A549 (cell line): ENCODE results near the gene ZNF92. TPM values are rescaled to one million over a fixed set of nuclear protein-coding genes. Genes with fewer than 3 reads are reported as not detected.

Experiments
- ATAC-seq, 2 experiments: fragments of 200-7000 bp in 1 of 2; fragments of >200 bp in 1 of 2; cut with Nextera tagmentation in 1 of 2; cut with Tn5 transposase in 1 of 2; 3 replicates each; pipeline versions ENCODE4 v1.8.0 to v1.9.1; 2018 to 2020; ENCODE audit warnings: mild to moderate bottlenecking in 1 of 2, moderate library complexity in 1 of 2
- CTCF ChIA-PET: fragments of 300-600 bp; sonication (Branson Sonifier 250); formaldehyde crosslinking; extraction: SDS; loops from one replicate; lab custom pipeline; 2021; ENCODE audit warnings: antibody characterized with exemption, inconsistent platforms; lab: Yijun Ruan, JAX
- POLR2A ChIA-PET: fragments of 350-600 bp; formaldehyde crosslinking; extraction: SDS; loops from one replicate; lab custom pipeline; 2021; ENCODE audit warnings: antibody characterized with exemption, inconsistent platforms; lab: Yijun Ruan, JAX
- DNase-seq, 2 experiments: peaks; one replicate each; pipeline versions ENCODE4 v3.0.0 to v3.0.0-alpha.2; 2011 to 2016; ENCODE audit warnings: low read depth in 1 of 2, low spot score in 1 of 2
- FAIRE-seq: peaks from 2 replicates; lab custom pipeline; 2011; peaks lifted over from hg19 to GRCh38; lab: Jason Lieb, UNC
- H3K27ac ChIP-seq, 2 experiments: fragments of >200 bp; sonication (Bioruptor Twin); formaldehyde crosslinking; 3 replicates each; pipeline ENCODE4 v1.5.1; 2016 to 2017
- H3K4me1 ChIP-seq: fragments of >200 bp; sonication (Bioruptor Twin); formaldehyde crosslinking; 3 replicates; pipeline ENCODE4 v1.6.1; 2016
- H3K4me2 ChIP-seq: fragments of >200 bp; sonication (Bioruptor Twin); formaldehyde crosslinking; 3 replicates; pipeline ENCODE4 v1.6.1; 2016
- H3K4me3 ChIP-seq: fragments of >200 bp; sonication (Bioruptor Twin); formaldehyde crosslinking; 3 replicates; pipeline ENCODE4 v1.5.1; 2016
- H3K9me3 ChIP-seq: fragments of >200 bp; sonication (Bioruptor Twin); formaldehyde crosslinking; 3 replicates; pipeline ENCODE4 v1.6.1; 2016
- CBX2 ChIP-seq: fragments of 200-600 bp; sonication (generic); IDR thresholded peaks from 2 replicates; pipeline ENCODE4 v1.6.1; 2016; ENCODE audit warnings: low read depth, mild to moderate bottlenecking, borderline replicate concordance
- CEBPB ChIP-seq, 2 experiments: fragments of >200 bp in 1 of 2; sonication (Bioruptor Twin) in 1 of 2; formaldehyde crosslinking in 1 of 2; IDR thresholded peaks; 2 replicates each; pipeline ENCODE4 v1.6.1; 2012 to 2016
- ESRRA ChIP-seq: fragments of 150-350 bp; IDR thresholded peaks from 2 replicates; pipeline ENCODE4 v1.6.1; 2014; ENCODE audit warnings: mild to moderate bottlenecking, low read length, borderline replicate concordance
- FOSB ChIP-seq: fragments of 250-450 bp; sonication (Bioruptor Pico); IDR thresholded peaks from 2 replicates; pipeline ENCODE4 v1.5.0; 2020; ENCODE audit warnings: mild to moderate bottlenecking, moderate library complexity
- GATA3 ChIP-seq: IDR thresholded peaks from 2 replicates; pipeline ENCODE4 v1.6.1; 2012; ENCODE audit warnings: borderline replicate concordance
- JUN ChIP-seq, 2 experiments: fragments of >200 bp; sonication (Bioruptor Twin); formaldehyde crosslinking; IDR thresholded peaks; 2 replicates in 1 of 2; 3 replicates in 1 of 2; pipeline ENCODE4 v1.6.1; 2016 to 2017
- JUNB ChIP-seq: fragments of >200 bp; sonication (Bioruptor Twin); formaldehyde crosslinking; IDR thresholded peaks from 2 replicates; pipeline ENCODE4 v1.6.1; 2016
- KDM5A ChIP-seq: fragments of 200-600 bp; sonication (generic); IDR thresholded peaks from 2 replicates; pipeline ENCODE4 v1.6.1; 2016; ENCODE audit warnings: antibody characterized with exemption, mild to moderate bottlenecking
- NFE2L2 ChIP-seq: fragments of 150-350 bp; conservative IDR thresholded peaks from 2 replicates; pipeline ENCODE4 v1.6.1; 2014; ENCODE audit warnings: low read length
- NPAS2 ChIP-seq: fragments of 250-450 bp; sonication (Bioruptor Pico); IDR thresholded peaks from 2 replicates; pipeline ENCODE4 v1.8.0; 2022; ENCODE audit warnings: mild to moderate bottlenecking, moderate library complexity, borderline replicate concordance
- PHF8 ChIP-seq: fragments of 200-600 bp; sonication (generic); IDR thresholded peaks from 2 replicates; pipeline ENCODE4 v1.6.1; 2016; ENCODE audit warnings: low read depth, mild to moderate bottlenecking, antibody characterized with exemption, moderate library complexity, borderline replicate concordance
- POLR2A ChIP-seq: IDR thresholded peaks from 2 replicates; pipeline ENCODE4 v1.6.1; 2012; ENCODE audit warnings: mild to moderate bottlenecking, low read length
- RCOR1 ChIP-seq: fragments of 150-350 bp; IDR thresholded peaks from 2 replicates; pipeline ENCODE4 v1.6.1; 2014; ENCODE audit warnings: antibody characterized with exemption, low read length, low read depth
- ZC3H11A ChIP-seq: fragments of 450-650 bp; IDR thresholded peaks from 2 replicates; pipeline ENCODE4 v1.6.1; 2014; ENCODE audit warnings: antibody characterized with exemption, mild to moderate bottlenecking
- WGBS: methylation state at CpG from one replicate; pipeline ENCODE4 v1.1.6; 2017; ENCODE audit errors: missing lambda C conversion rate; 5-methylcytosine and 5-hydroxymethylcytosine counted together
- polyA minus RNA-seq: library from RNA; depleted of rRNA, polyadenylated mRNA; stranded (reverse); fragments of >200 nt; gene quantifications from 2 replicates; pipeline ENCODE4 v1.2.3, GENCODE V29; 2011; rRNA and poly(A)+ RNA removed
- polyA plus RNA-seq, 4 experiments: library from polyadenylated mRNA; depleted of rRNA in 3 of 4; stranded (reverse); fragments of >200 nt; fragmentation: RNase III in 1 of 4; extraction: RNeasy Plus Mini Kit Qiagen cat#74134 plus additional on column Dnase treatment in 1 of 4; gene quantifications; 2 replicates in 3 of 4; 3 replicates in 1 of 4; pipeline ENCODE4 v1.2.3, GENCODE V29; 2011 to 2017
- TF ChIP-seq, protein P1 (sequence below): IDR thresholded peaks from 2 replicates; pipeline ENCODE4 v1.6.1; 2012
- TF ChIP-seq, protein P2 (sequence below): IDR thresholded peaks from 2 replicates; pipeline ENCODE4 v1.6.1; 2012
- TF ChIP-seq, protein P3 (sequence below): fragments of >200 bp; sonication (Bioruptor Twin); formaldehyde crosslinking; IDR thresholded peaks from 3 replicates; pipeline ENCODE4 v1.6.1; 2016
- TF ChIP-seq, protein P4 (sequence below): fragments of 150-350 bp; IDR thresholded peaks from 2 replicates; pipeline ENCODE4 v1.6.1; 2014; ENCODE audit warnings: low read depth, mild to moderate bottlenecking, low read length

Gene ZNF92
- polyA plus RNA-seq (2011; rRNA removed) = 6.1 and 7.7 TPM in 2 replicates
- polyA plus RNA-seq (2012; cell fraction: cytosol; rRNA removed) = 1.0 and 1.1 TPM in 2 replicates
- 1.00 and 1.9 TPM in 2 replicates for polyA plus RNA-seq (2012; cell fraction: nucleus; rRNA removed)
- polyA plus RNA-seq (2017; fragmentation: RNase III; extraction: RNeasy Plus Mini Kit Qiagen cat#74134 plus additional on column Dnase treatment) = 5.9 to 6.9 TPM (median 6.6 TPM) in 3 replicates
- 3.8 and 9.3 TPM in 2 replicates for polyA minus RNA-seq

DNA sequence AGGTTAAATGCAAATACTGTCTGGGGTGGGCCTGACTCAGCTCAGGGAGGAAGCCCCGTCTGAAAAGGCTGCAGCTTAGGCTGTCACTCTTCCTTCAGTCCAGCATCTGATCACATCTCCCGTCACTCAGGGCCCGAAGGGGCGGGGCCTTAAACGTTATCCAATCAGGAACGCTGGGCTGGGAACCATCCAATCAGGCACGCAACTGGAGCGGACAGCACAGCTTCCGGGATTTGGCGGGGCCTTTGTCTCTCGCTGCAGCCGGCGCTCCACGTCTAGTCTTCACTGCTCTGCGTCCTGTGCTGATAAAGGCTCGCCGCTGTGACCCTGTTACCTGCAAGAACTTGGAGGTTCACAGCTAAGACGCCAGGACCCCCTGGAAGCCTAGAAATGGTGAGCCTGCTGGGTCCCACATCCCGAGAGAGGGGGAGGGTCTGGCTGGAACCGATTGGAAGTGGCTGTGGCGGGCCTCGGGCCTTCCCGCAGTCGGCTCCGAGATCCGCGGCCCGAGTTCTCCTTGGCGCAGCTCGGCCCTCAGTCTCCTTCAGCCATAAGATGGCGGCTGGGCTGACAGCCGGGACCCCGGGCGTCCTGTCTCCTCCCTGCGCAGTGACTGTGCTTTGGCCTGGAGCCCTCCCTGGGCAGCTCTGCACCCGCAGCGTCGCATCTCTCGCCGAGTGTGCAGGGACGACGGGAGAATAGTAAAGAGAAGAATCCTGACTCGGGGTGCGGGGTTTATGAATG lies at the start of gene ZNF92:
TSS of gene ZNF92 (plus strand) at position 248 of the 744 bp plus-strand sequence. CDS start at position 391, 143 bp downstream.
- ATAC-seq (peak; percentile 99), FAIRE-seq (peak; percentile 85), DNase-seq (peak; percentile 95 to 97)
- ChIA-PET CTCF (interaction anchor here (0.9 to 1.5 kb wide), 4 partner anchors 8 to 67 kb away, joined by 3 to 4 read pairs (median 3); no protein-coding TSS in a partner anchor), POLR2A (interaction anchor here (0.6 to 1.7 kb wide), 9 partner anchors 9 to 810 kb away, joined by 3 to 13 read pairs (median 4); partner anchors contain the start of gene ZNF680)
- WGBS = 1% methylated on average over 15 of the region's 44 CpGs
- peak within 1 kb of the TSS; percentile 77 to 93 for H3K27ac ChIP-seq
- H3K4me3 ChIP-seq = peak within 1 kb of the TSS; percentile 64
- TF ChIP-seq POLR2A (peak; percentile 93), JUN (IDR thresholded peaks at IDR 0.05) (peak in 1 of 2 experiments; percentile 81; a peak in 3 of 5 replicates), NPAS2 (CRISPR knock-in tag) (no peak), KDM5A (peak; percentile 36; the same call in 1 of the 2 replicates), PHF8 (peak; percentile 91), JUNB (no peak)
- TF ChIP-seq, protein P1, sequence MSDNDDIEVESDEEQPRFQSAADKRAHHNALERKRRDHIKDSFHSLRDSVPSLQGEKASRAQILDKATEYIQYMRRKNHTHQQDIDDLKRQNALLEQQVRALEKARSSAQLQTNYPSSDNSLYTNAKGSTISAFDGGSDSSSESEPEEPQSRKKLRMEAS = peak; percentile 63; the same call in 1 of the 2 replicates
- TF ChIP-seq, protein P2, sequence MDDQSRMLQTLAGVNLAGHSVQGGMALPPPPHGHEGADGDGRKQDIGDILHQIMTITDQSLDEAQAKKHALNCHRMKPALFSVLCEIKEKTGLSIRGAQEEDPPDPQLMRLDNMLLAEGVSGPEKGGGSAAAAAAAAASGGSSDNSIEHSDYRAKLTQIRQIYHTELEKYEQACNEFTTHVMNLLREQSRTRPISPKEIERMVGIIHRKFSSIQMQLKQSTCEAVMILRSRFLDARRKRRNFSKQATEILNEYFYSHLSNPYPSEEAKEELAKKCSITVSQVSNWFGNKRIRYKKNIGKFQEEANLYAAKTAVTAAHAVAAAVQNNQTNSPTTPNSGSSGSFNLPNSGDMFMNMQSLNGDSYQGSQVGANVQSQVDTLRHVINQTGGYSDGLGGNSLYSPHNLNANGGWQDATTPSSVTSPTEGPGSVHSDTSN = peak; percentile 83
- TF ChIP-seq, protein P3, sequence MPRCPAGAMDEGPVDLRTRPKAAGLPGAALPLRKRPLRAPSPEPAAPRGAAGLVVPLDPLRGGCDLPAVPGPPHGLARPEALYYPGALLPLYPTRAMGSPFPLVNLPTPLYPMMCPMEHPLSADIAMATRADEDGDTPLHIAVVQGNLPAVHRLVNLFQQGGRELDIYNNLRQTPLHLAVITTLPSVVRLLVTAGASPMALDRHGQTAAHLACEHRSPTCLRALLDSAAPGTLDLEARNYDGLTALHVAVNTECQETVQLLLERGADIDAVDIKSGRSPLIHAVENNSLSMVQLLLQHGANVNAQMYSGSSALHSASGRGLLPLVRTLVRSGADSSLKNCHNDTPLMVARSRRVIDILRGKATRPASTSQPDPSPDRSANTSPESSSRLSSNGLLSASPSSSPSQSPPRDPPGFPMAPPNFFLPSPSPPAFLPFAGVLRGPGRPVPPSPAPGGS = 0 out of 3 replicates have a peak, but pooled peaks have one; percentile 73
- TF ChIP-seq, all 56 proteins: peak for 7
- peak within 1 kb of the TSS; percentile 90 for H3K4me2 ChIP-seq
- H3K4me1 ChIP-seq = 0 out of 3 replicates have a peak, but pooled peaks cover 7% of the 10 kb centered on the region
- no peaks in the 10 kb centered on the region for H3K9me3 ChIP-seq

DNA sequence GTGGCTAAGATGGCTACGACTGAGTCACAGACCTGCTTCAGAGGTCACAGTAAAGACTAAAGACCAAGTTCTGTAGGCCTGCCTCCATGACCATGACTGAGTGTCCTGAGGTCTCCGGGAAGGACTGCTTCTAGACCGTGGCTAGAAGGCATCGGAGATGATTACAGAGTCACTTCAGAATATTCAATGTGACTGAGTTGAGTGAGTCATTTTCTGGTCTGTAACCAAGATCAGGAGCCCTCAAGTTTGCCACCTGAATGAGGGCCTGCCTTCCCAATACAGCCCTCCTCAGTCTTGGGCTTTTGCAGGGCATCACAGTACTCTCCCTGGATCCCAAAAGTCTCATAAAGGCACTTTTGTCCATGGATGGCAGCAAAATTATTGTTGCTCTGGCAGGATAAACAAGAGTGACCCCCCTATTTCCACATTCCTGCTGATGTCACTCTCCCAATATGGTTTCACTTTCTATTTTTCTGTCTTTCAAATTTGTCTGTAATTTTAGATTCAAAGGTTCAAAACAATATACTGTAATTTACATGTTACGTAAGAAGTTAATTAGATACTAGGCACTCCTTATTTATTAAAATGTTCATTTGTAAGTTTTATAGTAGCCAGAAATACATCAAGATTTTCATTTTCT lies 47.7 kb upstream of the ZNF92 start:
- no peak for DNase-seq
- 87% methylated on average over 5 of the region's 5 CpGs for WGBS
- POLR2A ChIA-PET = no interaction called here
- Histone ChIP-seq H3K27ac (no peak overlapping the region), H3K4me1 (no peaks in the 10 kb centered on the region), H3K9me3 (no peaks in the 10 kb centered on the region), H3K4me2 (no peak overlapping the region), H3K4me3 (no peak overlapping the region)
- TF ChIP-seq FOSB (CRISPR knock-in tag) (no peak), CBX2 (no peak), ZC3H11A (no peak), CEBPB (IDR thresholded peaks at IDR 0.05) (no peak), NFE2L2 (no peak), GATA3 (no peak), RCOR1 (no peak), ESRRA (no peak)
- TF ChIP-seq, protein P4, sequence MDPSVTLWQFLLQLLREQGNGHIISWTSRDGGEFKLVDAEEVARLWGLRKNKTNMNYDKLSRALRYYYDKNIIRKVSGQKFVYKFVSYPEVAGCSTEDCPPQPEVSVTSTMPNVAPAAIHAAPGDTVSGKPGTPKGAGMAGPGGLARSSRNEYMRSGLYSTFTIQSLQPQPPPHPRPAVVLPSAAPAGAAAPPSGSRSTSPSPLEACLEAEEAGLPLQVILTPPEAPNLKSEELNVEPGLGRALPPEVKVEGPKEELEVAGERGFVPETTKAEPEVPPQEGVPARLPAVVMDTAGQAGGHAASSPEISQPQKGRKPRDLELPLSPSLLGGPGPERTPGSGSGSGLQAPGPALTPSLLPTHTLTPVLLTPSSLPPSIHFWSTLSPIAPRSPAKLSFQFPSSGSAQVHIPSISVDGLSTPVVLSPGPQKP = no peak
- FAIRE-seq = no peak
- no peak for ATAC-seq
- CTCF ChIA-PET = interaction anchor here (3.9 kb wide), 1 partner anchor 18 kb away, joined by 14 read pairs; no protein-coding TSS in a partner anchor
